Heart left ventricle (tissue), 13 donors: ENCODE results near the gene ARFIP1.

Experiments used
- POLR2A ChIP-seq, 2 donors: fragments of 450-650 bp; IDR thresholded peaks; one replicate each; pipeline ENCODE4 v1.6.1; 2017; ENCODE audit warnings: antibody characterized with exemption in 2 of 2, mild to moderate bottlenecking in 2 of 2, moderate library complexity in 2 of 2
- TF ChIP-seq, protein P1 (sequence below), 12 donors: fragments of 200-600 bp; sonication (generic) in 4 of 12; IDR thresholded peaks; one replicate each; pipeline versions ENCODE4 v1.5.0 to v1.8.0; 2018 to 2022; ENCODE audit warnings: antibody characterized with exemption in 12 of 12, mild to moderate bottlenecking in 5 of 12
- donor health status: ischemic (EF 13 %, LVEDD 7.1; RV severe dilation, severe dysfunction).
- donor health status: DM: no; HTN: yes; CAD: no.
- donor health status: DM: no; HTN: no; CAD: no.
- donor health status: ischemic (EF 25% LVEDD 6.9; RV normal size, moderate dysfunction).
- donor health status: ischemic (EF 25% LVEDD 5.7; RV mildly dilated, moderate dysfunction).
- donor health status: ischemic (EF 35%, LVEDD 5.7; RV mildly dilated, moderate dysfunction).
- donor health status: nonischemic (EF 11% LVEDD 7.7; RV severe dilation, severe dysfunction).
- donor health status: DM: yes; HTN: yes; CAD: no.
- donor health status: PGD.
- donor health status: ischemic (EF 29% LVEDD 5.4; RV normal size, mild dysfunction).
- donor health status: nonischemic (EF 23%, LVEDD 6.1; RV moderate dilation, normal function).

DNA sequence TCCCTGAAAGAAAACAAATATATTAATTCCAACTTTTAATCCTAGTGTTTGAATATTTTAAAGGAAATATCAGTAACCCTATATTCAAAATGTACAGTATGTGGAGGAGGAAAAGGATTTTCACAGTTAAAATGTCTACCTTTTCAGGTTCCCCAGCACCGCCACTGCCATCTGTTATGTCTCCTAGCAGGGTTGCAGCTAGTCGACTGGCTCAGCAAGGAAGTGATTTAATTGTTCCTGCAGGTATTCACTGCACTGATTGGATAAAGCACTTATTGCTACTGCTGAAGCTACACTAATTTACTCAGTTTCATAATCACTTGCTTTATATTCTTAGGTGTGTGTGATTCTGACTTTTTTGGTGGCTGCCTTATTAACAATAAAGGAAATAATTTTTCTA is 90.9 kb downstream of the ARFIP1 start:
- no peak for TF ChIP-seq POLR2A (IDR thresholded peaks at IDR 0.05)
- TF ChIP-seq, protein P1, sequence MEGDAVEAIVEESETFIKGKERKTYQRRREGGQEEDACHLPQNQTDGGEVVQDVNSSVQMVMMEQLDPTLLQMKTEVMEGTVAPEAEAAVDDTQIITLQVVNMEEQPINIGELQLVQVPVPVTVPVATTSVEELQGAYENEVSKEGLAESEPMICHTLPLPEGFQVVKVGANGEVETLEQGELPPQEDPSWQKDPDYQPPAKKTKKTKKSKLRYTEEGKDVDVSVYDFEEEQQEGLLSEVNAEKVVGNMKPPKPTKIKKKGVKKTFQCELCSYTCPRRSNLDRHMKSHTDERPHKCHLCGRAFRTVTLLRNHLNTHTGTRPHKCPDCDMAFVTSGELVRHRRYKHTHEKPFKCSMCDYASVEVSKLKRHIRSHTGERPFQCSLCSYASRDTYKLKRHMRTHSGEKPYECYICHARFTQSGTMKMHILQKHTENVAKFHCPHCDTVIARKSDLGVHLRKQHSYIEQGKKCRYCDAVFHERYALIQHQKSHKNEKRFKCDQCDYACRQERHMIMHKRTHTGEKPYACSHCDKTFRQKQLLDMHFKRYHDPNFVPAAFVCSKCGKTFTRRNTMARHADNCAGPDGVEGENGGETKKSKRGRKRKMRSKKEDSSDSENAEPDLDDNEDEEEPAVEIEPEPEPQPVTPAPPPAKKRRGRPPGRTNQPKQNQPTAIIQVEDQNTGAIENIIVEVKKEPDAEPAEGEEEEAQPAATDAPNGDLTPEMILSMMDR (IDR thresholded peaks at IDR 0.05): no peak
